ENCODE measurements around the gene KCNJ3.

- TF ChIP-seq, protein P1, sequence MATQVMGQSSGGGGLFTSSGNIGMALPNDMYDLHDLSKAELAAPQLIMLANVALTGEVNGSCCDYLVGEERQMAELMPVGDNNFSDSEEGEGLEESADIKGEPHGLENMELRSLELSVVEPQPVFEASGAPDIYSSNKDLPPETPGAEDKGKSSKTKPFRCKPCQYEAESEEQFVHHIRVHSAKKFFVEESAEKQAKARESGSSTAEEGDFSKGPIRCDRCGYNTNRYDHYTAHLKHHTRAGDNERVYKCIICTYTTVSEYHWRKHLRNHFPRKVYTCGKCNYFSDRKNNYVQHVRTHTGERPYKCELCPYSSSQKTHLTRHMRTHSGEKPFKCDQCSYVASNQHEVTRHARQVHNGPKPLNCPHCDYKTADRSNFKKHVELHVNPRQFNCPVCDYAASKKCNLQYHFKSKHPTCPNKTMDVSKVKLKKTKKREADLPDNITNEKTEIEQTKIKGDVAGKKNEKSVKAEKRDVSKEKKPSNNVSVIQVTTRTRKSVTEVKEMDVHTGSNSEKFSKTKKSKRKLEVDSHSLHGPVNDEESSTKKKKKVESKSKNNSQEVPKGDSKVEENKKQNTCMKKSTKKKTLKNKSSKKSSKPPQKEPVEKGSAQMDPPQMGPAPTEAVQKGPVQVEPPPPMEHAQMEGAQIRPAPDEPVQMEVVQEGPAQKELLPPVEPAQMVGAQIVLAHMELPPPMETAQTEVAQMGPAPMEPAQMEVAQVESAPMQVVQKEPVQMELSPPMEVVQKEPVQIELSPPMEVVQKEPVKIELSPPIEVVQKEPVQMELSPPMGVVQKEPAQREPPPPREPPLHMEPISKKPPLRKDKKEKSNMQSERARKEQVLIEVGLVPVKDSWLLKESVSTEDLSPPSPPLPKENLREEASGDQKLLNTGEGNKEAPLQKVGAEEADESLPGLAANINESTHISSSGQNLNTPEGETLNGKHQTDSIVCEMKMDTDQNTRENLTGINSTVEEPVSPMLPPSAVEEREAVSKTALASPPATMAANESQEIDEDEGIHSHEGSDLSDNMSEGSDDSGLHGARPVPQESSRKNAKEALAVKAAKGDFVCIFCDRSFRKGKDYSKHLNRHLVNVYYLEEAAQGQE (IDR thresholded peaks at IDR 0.05; ENCODE audit: insufficient read depth in 1 of 2, low read depth in 2 of 2, low read length in 1 of 2), result no peak
- TF ChIP-seq CTCF (IDR thresholded peaks at IDR 0.05), result no peak
Measured at GRCh38 chr2:154882725-154883124, 184.2 kb downstream of the KCNJ3 start.
